ENCODE results near the gene AGMO. TPM values are rescaled to one million over a fixed set of nuclear protein-coding genes. Genes with fewer than 3 reads are reported as not detected.

The AGMO gene
- total RNA-seq, 1 donor from 2014 or later, result 0.98 TPM

DNA sequence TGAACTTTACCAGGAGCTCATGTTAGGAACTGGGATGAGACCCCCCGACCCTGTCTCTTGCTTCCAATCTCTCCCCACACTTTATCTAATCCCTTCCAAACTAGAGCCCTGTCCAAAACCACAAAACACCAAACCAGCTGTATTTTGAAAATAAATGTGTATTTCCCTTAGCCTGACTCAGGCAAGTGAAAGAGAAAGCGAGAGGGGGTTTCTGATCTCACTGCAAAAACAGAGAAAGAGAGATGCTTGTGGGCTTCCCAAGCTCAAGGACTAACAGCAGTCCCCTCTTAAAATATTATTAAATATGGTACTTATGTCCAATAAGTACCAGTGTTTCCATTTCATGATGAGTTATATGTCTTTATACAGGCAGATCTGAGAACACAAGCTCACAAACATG is 122.0 kb downstream of the AGMO start:
- H3K27ac ChIP-seq, result no peak overlapping the region
- no peak for DNase-seq (ENCODE audit: extremely low spot score in 2 of 2)
- TF ChIP-seq POLR2A (IDR thresholded peaks at IDR 0.05) (no peak), POLR2AphosphoS5 (IDR thresholded peaks at IDR 0.05; ENCODE audit: insufficient read depth in 1 of 2, low read depth in 1 of 2) (no peak)
- TF ChIP-seq, protein P1, sequence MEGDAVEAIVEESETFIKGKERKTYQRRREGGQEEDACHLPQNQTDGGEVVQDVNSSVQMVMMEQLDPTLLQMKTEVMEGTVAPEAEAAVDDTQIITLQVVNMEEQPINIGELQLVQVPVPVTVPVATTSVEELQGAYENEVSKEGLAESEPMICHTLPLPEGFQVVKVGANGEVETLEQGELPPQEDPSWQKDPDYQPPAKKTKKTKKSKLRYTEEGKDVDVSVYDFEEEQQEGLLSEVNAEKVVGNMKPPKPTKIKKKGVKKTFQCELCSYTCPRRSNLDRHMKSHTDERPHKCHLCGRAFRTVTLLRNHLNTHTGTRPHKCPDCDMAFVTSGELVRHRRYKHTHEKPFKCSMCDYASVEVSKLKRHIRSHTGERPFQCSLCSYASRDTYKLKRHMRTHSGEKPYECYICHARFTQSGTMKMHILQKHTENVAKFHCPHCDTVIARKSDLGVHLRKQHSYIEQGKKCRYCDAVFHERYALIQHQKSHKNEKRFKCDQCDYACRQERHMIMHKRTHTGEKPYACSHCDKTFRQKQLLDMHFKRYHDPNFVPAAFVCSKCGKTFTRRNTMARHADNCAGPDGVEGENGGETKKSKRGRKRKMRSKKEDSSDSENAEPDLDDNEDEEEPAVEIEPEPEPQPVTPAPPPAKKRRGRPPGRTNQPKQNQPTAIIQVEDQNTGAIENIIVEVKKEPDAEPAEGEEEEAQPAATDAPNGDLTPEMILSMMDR (IDR thresholded peaks at IDR 0.05), result no peak

DNA sequence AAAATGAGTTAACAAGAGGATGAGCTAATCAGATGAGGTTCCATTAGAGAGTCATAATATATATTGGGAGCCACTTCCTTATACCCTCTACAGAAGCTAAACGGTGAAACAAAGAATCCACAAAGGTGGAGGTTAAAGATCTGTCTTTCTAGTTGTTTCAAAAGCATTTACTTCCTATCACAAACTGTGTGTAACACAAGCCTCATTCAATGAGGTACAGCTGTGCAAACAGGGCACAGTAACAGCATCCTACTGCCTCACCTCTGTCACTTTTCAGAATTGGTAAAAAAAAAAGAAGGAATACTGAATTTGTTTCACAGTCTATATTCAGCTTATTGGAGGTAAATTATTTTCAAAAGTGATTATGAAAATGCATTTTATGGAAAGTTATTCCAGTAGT is 128.7 kb downstream of the AGMO start:
- no peaks in the 10 kb centered on the region for H3K27me3 ChIP-seq
- H3K4me1 ChIP-seq, result no peaks in the 10 kb centered on the region
- no peak overlapping the region for H3K4me3 ChIP-seq
- H3K9me3 ChIP-seq, result no peaks in the 10 kb centered on the region
- intact Hi-C loops (cut with DNase I), result no loop called here
- DNase-seq (ENCODE audit: extremely low spot score in 2 of 2), result no peak
- H3K36me3 ChIP-seq, result no peaks in the 10 kb centered on the region
- no peak overlapping the region for H3K27ac ChIP-seq
- TF ChIP-seq POLR2A (IDR thresholded peaks at IDR 0.05) (no peak), POLR2AphosphoS5 (IDR thresholded peaks at IDR 0.05; ENCODE audit: insufficient read depth in 1 of 2, low read depth in 1 of 2) (no peak)
- TF ChIP-seq, protein P1 (IDR thresholded peaks at IDR 0.05), result no peak

More for the DNA sequence above, 122.0 kb downstream of the AGMO start:
- H3K9me3 ChIP-seq, result no peaks in the 10 kb centered on the region
- H3K4me3 ChIP-seq, result no peak overlapping the region
- no peaks in the 10 kb centered on the region for H3K36me3 ChIP-seq
- H3K4me1 ChIP-seq, result no peaks in the 10 kb centered on the region
- H3K27me3 ChIP-seq, result no peaks in the 10 kb centered on the region
- intact Hi-C loops (cut with DNase I), result no loop called here

DNA sequence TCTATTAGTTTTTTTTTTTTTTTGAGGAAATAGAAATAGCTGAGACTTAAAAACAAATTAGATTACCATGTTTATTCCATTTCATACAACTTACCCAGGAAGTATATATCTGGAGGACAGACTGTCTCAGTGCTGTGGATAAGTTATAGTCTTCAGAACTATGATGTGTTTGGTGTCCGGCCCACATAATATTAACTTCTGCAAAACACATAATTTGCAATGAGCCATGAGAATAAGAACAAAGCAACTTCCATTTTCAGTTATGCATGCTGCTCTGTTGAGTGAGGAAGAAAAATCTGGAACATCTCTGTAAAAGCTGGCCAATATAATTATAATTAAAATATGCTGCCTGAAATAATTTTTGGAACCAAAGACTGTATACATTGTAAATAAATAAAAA is 130.9 kb downstream of the AGMO start:
- H3K9me3 ChIP-seq, result no peaks in the 10 kb centered on the region
- no peak for DNase-seq (ENCODE audit: extremely low spot score in 2 of 2)
- no peak overlapping the region for H3K27ac ChIP-seq
- TF ChIP-seq POLR2A (IDR thresholded peaks at IDR 0.05) (no peak), POLR2AphosphoS5 (IDR thresholded peaks at IDR 0.05; ENCODE audit: insufficient read depth in 1 of 2, low read depth in 1 of 2) (no peak)
- TF ChIP-seq, protein P1 (IDR thresholded peaks at IDR 0.05), result no peak
- no peaks in the 10 kb centered on the region for H3K36me3 ChIP-seq
- H3K4me1 ChIP-seq, result no peaks in the 10 kb centered on the region
- H3K27me3 ChIP-seq, result no peaks in the 10 kb centered on the region
- H3K4me3 ChIP-seq, result no peak overlapping the region
- intact Hi-C loops (cut with DNase I), result no loop called here

DNA sequence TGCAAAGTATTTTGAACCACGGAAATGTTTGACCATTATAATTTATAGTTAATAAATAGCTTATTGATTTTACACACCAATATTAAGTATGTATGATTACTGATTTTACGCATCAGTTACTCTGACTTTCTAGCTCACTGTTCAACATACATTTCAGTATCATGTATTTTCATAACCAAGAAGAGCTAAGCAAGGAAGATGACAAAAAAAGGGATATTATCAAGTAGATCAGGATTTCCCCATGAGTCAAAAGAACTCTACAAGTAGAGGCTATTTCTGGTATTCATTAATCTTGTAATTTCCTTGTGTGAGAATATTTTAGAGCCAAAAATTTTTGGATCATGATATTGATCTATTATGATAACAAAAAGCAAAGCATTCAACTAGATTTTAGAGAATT is 131.6 kb downstream of the AGMO start:
- Histone ChIP-seq H3K4me1 (no peaks in the 10 kb centered on the region), H3K27ac (no peak overlapping the region), H3K27me3 (no peaks in the 10 kb centered on the region), H3K4me3 (no peak overlapping the region), H3K36me3 (no peaks in the 10 kb centered on the region), H3K9me3 (no peaks in the 10 kb centered on the region)
- no peak for DNase-seq (ENCODE audit: extremely low spot score in 2 of 2)
- intact Hi-C loops (cut with DNase I), result no loop called here
- TF ChIP-seq POLR2AphosphoS5 (IDR thresholded peaks at IDR 0.05; ENCODE audit: insufficient read depth in 1 of 2, low read depth in 1 of 2) (no peak), POLR2A (IDR thresholded peaks at IDR 0.05) (no peak)
- TF ChIP-seq, protein P1 (IDR thresholded peaks at IDR 0.05), result no peak

DNA sequence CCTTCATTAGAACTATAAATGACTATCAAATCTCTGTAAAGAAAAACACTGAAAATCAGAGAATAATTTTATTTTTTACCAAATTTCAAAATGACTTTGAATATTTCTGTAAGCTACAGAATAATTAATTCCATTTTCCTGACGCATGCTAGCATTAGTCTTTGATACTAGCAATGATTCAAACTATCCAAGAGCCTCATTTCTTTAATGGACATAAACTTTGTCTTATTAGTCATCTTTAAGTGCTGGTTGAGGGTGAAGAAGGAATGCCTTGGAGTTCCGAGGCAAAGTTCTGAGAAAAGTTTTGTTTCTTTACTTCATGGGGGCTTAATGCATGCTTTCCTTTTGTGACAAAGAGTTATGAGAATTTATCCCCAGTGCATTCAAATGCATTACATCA is 137.3 kb downstream of the AGMO start:
- Histone ChIP-seq H3K9me3 (no peaks in the 10 kb centered on the region), H3K27ac (no peak overlapping the region), H3K4me3 (no peak overlapping the region), H3K36me3 (no peaks in the 10 kb centered on the region), H3K27me3 (no peaks in the 10 kb centered on the region), H3K4me1 (no peaks in the 10 kb centered on the region)
- no peak for TF ChIP-seq POLR2A (IDR thresholded peaks at IDR 0.05)
- TF ChIP-seq, protein P1 (IDR thresholded peaks at IDR 0.05), result no peak
- no peak for TF ChIP-seq POLR2AphosphoS5 (IDR thresholded peaks at IDR 0.05; ENCODE audit: insufficient read depth in 1 of 2, low read depth in 1 of 2)
- intact Hi-C loops (cut with DNase I), result no loop called here
- no peak for DNase-seq (ENCODE audit: extremely low spot score in 2 of 2)
